Central memory CD8-positive, alpha-beta T cell (primary cell): ENCODE measurements around the gene BACH2.

Experiments used
- ATAC-seq: fragments of 150-1000 bp; cut with Tn5 transposase; replicated peaks from 2 replicates; pipeline ENCODE4 v1.10.0; 2022; ENCODE audit warnings: mild to moderate bottlenecking, moderate FRiP score, moderate number of reproducible peaks; ENCODE audit not compliant: poor library complexity, severe bottlenecking; ENCODE audit errors: extremely low read depth
- DNase-seq, 2 donors: peaks; one replicate each; pipeline ENCODE4 v3.0.0; 2021; ENCODE audit warnings: low spot score in 2 of 2
- H3K27ac Mint-ChIP-seq: one replicate; pipeline ENCODE4 v1.8.0; 2022; ENCODE audit warnings: low read depth, mild to moderate bottlenecking, moderate library complexity, mixed read lengths
- H3K27me3 Mint-ChIP-seq: one replicate; pipeline ENCODE4 v1.8.0; 2022; ENCODE audit warnings: mixed read lengths
- H3K36me3 Mint-ChIP-seq: one replicate; pipeline ENCODE4 v1.8.0; 2022; ENCODE audit warnings: mild to moderate bottlenecking, moderate library complexity, mixed read lengths; ENCODE audit not compliant: insufficient read depth
- H3K4me1 Mint-ChIP-seq: one replicate; pipeline ENCODE4 v1.8.0; 2022; ENCODE audit warnings: mixed read lengths
- H3K4me3 Mint-ChIP-seq: one replicate; pipeline ENCODE4 v1.8.0; 2022; ENCODE audit warnings: mild to moderate bottlenecking, moderate library complexity, mixed read lengths
- H3K9me3 Mint-ChIP-seq: one replicate; pipeline ENCODE4 v1.8.0; 2022; ENCODE audit warnings: mixed read lengths

BACH2 gene

DNA sequence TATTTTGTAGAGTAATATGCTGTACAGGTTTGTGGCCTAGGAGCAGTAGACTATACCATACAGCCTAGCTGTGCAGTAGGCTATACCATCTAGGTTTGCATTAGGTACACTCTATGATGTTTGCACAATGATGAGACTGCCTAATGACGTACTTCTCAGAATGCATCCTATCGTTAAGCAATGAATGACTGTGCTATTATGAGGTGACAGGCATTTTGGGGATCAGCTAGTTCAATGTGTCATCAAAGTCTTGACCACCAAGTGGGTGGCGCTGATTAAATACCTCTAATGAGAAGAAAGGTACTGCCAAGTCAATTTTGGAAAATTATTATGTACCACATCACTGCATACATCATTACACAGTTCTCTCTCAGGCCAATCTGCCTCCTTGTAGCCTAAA lies 190.2 kb downstream of the BACH2 start:
- ATAC-seq (no peak), DNase-seq (no peak)
- Mint-ChIP-seq H3K36me3 (peaks cover 7% of the 10 kb centered on the region), H3K4me3 (no peak overlapping the region), H3K4me1 (peaks cover 39% of the 10 kb centered on the region), H3K27me3 (peaks cover 13% of the 10 kb centered on the region), H3K9me3 (no peaks in the 10 kb centered on the region), H3K27ac (no peak overlapping the region)

DNA sequence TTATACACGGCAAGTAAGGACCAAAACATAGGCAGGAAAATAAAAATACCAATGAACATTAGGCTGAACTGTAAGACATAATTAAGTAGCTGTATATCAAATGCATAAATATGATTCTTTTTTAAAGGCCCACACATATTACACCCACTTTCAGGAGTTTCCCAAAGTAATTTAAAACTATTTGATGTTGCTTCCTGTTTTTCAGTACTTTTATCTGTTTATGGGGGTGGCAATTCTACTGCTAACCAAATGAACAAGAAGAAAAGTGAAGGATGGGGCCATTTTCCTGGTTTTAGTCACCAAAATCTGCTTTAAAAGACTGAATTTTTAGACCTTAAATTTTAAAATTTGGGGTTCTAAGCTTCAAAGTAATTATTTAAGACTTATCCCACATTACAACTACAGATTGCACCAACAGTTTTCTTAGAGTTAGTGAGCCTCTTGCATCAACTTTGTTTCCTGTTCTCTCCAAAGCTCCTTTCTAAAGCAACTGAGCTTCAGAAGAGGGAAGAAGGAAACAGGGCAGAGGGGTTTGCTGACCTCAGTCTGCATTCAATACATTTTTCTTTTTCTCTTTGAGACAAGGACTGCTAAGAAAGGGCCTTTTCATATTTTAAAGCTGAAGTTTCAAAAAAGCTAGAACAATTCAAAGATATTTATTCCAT lies 191.0 kb downstream of the BACH2 start:
- H3K9me3 Mint-ChIP-seq = no peaks in the 10 kb centered on the region
- peaks cover 33% of the 10 kb centered on the region for H3K4me1 Mint-ChIP-seq
- H3K27me3 Mint-ChIP-seq = peaks cover 13% of the 10 kb centered on the region
- ATAC-seq (no peak), DNase-seq (no peak)
- no peak overlapping the region for H3K27ac Mint-ChIP-seq
- H3K4me3 Mint-ChIP-seq = no peak overlapping the region
- H3K36me3 Mint-ChIP-seq = peaks cover 7% of the 10 kb centered on the region

GRCh38 chr6:90103056-90103800 lies 193.4 kb downstream of the BACH2 start:
- Mint-ChIP-seq H3K4me1 (peaks cover 28% of the 10 kb centered on the region), H3K36me3 (peaks cover 7% of the 10 kb centered on the region), H3K4me3 (peak overlapping the region; percentile 81), H3K27ac (peak overlapping the region; percentile 88), H3K27me3 (peaks cover 13% of the 10 kb centered on the region), H3K9me3 (no peaks in the 10 kb centered on the region)
- ATAC-seq (peak; percentile 80), DNase-seq (no peak)

DNA sequence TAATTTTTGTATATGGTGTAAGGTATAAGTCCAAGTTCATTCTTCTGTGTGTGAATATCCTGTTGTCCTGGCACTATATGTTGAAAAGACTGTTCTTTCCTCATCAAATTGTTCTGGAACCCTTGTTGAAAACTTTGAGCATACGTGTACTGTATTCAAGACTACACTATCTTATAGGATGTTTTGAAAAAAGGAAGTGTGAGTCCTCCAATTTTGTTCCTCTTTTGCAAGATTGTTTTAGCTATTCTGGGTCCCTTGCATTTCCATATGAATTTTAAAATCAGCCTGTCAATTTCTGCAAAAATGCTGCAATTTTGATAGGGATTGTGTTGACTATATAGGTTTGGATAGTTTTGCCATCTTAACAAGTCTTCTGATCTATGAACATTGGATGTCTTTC lies 195.2 kb downstream of the BACH2 start:
- Mint-ChIP-seq H3K36me3 (peaks cover 5% of the 10 kb centered on the region), H3K27me3 (peaks cover 13% of the 10 kb centered on the region), H3K4me3 (no peak overlapping the region), H3K9me3 (no peaks in the 10 kb centered on the region), H3K4me1 (peaks cover 33% of the 10 kb centered on the region), H3K27ac (no peak overlapping the region)
- ATAC-seq = no peak
- no peak for DNase-seq

GRCh38 chr6:90100059-90100665 lies 196.5 kb downstream of the BACH2 start:
- H3K27ac Mint-ChIP-seq = no peak overlapping the region
- DNase-seq (no peak), ATAC-seq (no peak)
- H3K9me3 Mint-ChIP-seq = no peaks in the 10 kb centered on the region
- peaks cover 37% of the 10 kb centered on the region for H3K4me1 Mint-ChIP-seq
- H3K36me3 Mint-ChIP-seq = peaks cover 5% of the 10 kb centered on the region
- H3K4me3 Mint-ChIP-seq = no peak overlapping the region
- peaks cover 13% of the 10 kb centered on the region for H3K27me3 Mint-ChIP-seq

GRCh38 chr6:90098627-90099026 lies 198.0 kb downstream of the BACH2 start:
- Mint-ChIP-seq H3K27me3 (peaks cover 6% of the 10 kb centered on the region), H3K4me1 (peaks cover 25% of the 10 kb centered on the region)

GRCh38 chr6:90098001-90098531 lies 198.6 kb downstream of the BACH2 start:
- peak; percentile 71 for ATAC-seq

More at GRCh38 chr6:90098627-90099026, 198.0 kb downstream of the BACH2 start:
- peak overlapping the region; percentile 67 for H3K27ac Mint-ChIP-seq
- H3K4me3 Mint-ChIP-seq = no peak overlapping the region
- DNase-seq = no peak
- ATAC-seq = no peak
- H3K9me3 Mint-ChIP-seq = no peaks in the 10 kb centered on the region
- peaks cover 5% of the 10 kb centered on the region for H3K36me3 Mint-ChIP-seq

DNA sequence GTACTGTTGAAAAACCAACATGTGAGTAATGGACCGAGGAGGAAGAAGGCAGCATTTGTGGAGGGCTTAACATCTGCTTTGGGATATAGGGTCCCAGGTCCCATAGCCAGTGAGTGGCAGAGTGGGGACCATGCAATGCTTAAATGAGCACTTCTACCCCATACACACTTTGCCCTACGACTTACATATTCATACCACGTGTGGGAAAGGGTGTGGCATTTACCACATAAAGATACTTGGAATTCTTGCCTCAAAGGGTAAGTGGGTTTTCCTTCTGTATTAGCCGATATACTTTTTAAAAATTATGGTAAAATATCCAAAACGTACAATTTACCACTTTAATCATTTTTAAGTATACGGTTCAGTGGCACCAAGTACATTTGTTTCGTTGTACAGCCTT lies 199.3 kb downstream of the BACH2 start:
- no peak for ATAC-seq
- Mint-ChIP-seq H3K36me3 (no peaks in the 10 kb centered on the region), H3K27me3 (no peaks in the 10 kb centered on the region), H3K4me1 (peaks cover 17% of the 10 kb centered on the region), H3K9me3 (no peaks in the 10 kb centered on the region), H3K27ac (no peak overlapping the region), H3K4me3 (no peak overlapping the region)
- DNase-seq = no peak

More at GRCh38 chr6:90098001-90098531, 198.6 kb downstream of the BACH2 start:
- H3K4me3 Mint-ChIP-seq = no peak overlapping the region
- peaks cover 20% of the 10 kb centered on the region for H3K4me1 Mint-ChIP-seq
- peaks cover 1% of the 10 kb centered on the region for H3K36me3 Mint-ChIP-seq
- no peaks in the 10 kb centered on the region for H3K9me3 Mint-ChIP-seq
- no peak for DNase-seq
- peak overlapping the region; percentile 67 for H3K27ac Mint-ChIP-seq
- H3K27me3 Mint-ChIP-seq = peaks cover under 1% of the 10 kb centered on the region

- ATAC-seq (no peak), DNase-seq (no peak)
- Mint-ChIP-seq H3K4me3 (no peak overlapping the region), H3K27ac (no peak overlapping the region), H3K36me3 (no peaks in the 10 kb centered on the region), H3K9me3 (no peaks in the 10 kb centered on the region), H3K27me3 (no peaks in the 10 kb centered on the region), H3K4me1 (peaks cover 17% of the 10 kb centered on the region)
Observed at GRCh38 chr6:90096818-90097217, 199.8 kb downstream of the BACH2 start.

DNA sequence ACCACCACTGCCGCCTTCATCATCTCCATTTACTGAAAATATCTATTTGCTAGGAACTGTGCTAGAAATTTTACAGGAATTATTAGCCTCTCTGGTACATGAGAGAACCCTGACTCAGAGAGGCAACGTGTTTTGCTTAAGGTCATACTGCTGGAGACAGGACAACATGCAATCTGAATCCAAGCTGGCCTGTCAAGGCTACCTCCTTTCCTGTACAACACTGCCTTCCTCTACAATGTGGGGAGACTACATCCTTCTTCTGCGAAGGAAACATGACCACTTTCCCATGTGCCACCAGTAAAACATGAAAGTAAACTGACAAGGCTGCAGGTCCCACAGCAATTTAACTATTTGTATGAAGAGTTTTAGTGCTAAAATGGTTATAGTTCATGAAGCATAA lies 200.9 kb downstream of the BACH2 start:
- ATAC-seq (no peak), DNase-seq (no peak)
- H3K4me1 Mint-ChIP-seq = peaks cover 17% of the 10 kb centered on the region
- no peaks in the 10 kb centered on the region for H3K27me3 Mint-ChIP-seq
- no peak overlapping the region for H3K27ac Mint-ChIP-seq
- no peaks in the 10 kb centered on the region for H3K9me3 Mint-ChIP-seq
- no peaks in the 10 kb centered on the region for H3K36me3 Mint-ChIP-seq
- no peak overlapping the region for H3K4me3 Mint-ChIP-seq

- H3K36me3 Mint-ChIP-seq = no peaks in the 10 kb centered on the region
- H3K27me3 Mint-ChIP-seq = no peaks in the 10 kb centered on the region
- H3K9me3 Mint-ChIP-seq = no peaks in the 10 kb centered on the region
- no peak overlapping the region for H3K4me3 Mint-ChIP-seq
- H3K4me1 Mint-ChIP-seq = peaks cover 17% of the 10 kb centered on the region
- ATAC-seq (no peak), DNase-seq (no peak)
- H3K27ac Mint-ChIP-seq = no peak overlapping the region
Observed at GRCh38 chr6:90095145-90095544, 201.5 kb downstream of the BACH2 start.

DNA sequence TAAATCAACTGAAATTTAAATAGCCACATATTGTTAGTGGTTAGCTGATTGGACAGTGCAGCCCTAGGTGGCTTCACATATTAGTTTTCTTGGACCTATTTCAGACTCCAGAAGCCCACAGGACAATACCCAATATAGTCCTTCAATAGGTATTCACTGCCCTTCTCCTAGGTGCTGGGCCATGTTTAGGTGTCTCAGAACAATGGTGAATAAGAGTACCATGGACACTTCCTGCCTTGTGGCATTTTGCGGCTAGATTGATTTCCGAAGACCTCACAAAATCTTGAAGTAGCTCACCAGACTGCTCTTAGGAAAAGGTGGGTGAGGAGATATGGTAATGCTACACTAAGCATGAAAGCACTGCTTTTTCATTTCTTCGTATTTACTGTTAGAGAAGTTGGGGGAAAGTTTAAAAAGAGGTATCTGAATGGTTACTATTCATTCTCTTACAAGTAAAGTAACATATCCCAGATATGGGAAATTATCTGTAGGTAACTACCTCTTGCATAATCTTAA lies 203.0 kb downstream of the BACH2 start:
- Mint-ChIP-seq H3K4me1 (peaks cover 13% of the 10 kb centered on the region), H3K36me3 (peaks cover 1% of the 10 kb centered on the region), H3K27me3 (no peaks in the 10 kb centered on the region), H3K4me3 (no peak overlapping the region), H3K9me3 (no peaks in the 10 kb centered on the region), H3K27ac (no peak overlapping the region)
- ATAC-seq (no peak), DNase-seq (no peak)
